MCF 10A (cell line): Measurements from ENCODE around the gene CDC7. TPM values are rescaled to one million over a fixed set of nuclear protein-coding genes. Genes with fewer than 3 reads are reported as not detected.

Experiments used
- BruUV-seq: library from RNA; stranded (reverse); fragments of 400-500 nt; replicated peaks from 2 replicates; lab custom pipeline; 2021; lab: Mats Ljungman, UMichigan
- CTCF ChIA-PET: fragments of 300-600 bp; sonication (Branson Sonifier 250); formaldehyde crosslinking; extraction: SDS; loops from one replicate; lab custom pipeline; 2021; ENCODE audit warnings: antibody characterized with exemption, inconsistent platforms; lab: Yijun Ruan, JAX
- POLR2A ChIA-PET: fragments of 300-600, 350-650 bp; sonication (Branson Sonifier 250); formaldehyde crosslinking; extraction: SDS; loops from one replicate; lab custom pipeline; 2020; ENCODE audit warnings: antibody characterized with exemption, inconsistent platforms; lab: Yijun Ruan, JAX
- DNase-seq: peaks from one replicate; pipeline ENCODE4 v3.0.0-alpha.2; 2018; ENCODE audit not compliant: unreplicated experiment
- H3K27ac Mint-ChIP-seq: one replicate; pipeline ENCODE4 v1.8.0; 2022; ENCODE audit warnings: mild to moderate bottlenecking, low read depth, mixed read lengths; ENCODE audit not compliant: unreplicated experiment
- H3K27me3 Mint-ChIP-seq: one replicate; pipeline ENCODE4 v1.8.0; 2022; ENCODE audit warnings: mixed read lengths; ENCODE audit not compliant: insufficient read depth, unreplicated experiment
- H3K36me3 Mint-ChIP-seq: one replicate; pipeline ENCODE4 v1.8.0; 2022; ENCODE audit warnings: mild to moderate bottlenecking, moderate library complexity, mixed read lengths; ENCODE audit not compliant: insufficient read depth, unreplicated experiment
- H3K4me1 Mint-ChIP-seq: one replicate; pipeline ENCODE4 v1.8.0; 2022; ENCODE audit warnings: mixed read lengths; ENCODE audit not compliant: insufficient read depth, unreplicated experiment
- H3K4me3 Mint-ChIP-seq: one replicate; pipeline ENCODE4 v1.8.0; 2022; ENCODE audit warnings: mild to moderate bottlenecking, moderate library complexity, mixed read lengths; ENCODE audit not compliant: unreplicated experiment
- H3K9me3 Mint-ChIP-seq: one replicate; pipeline ENCODE4 v1.8.0; 2022; ENCODE audit warnings: mixed read lengths; ENCODE audit not compliant: unreplicated experiment
- intact Hi-C: fragments of 100-400 bp; cut with micrococcal nuclease; formaldehyde crosslinking; loops from 2 replicates; pipeline ENCODE4 v1.14.1; 2022
- total RNA-seq: library from RNA; stranded (reverse); gene quantifications from 2 replicates; pipeline ENCODE4 v1.2.3, GENCODE V29; 2022
- TF ChIP-seq, protein P1 (sequence below): fragments of 200-600 bp; IDR thresholded peaks from one replicate; pipeline ENCODE4 v1.8.0; 2022; ENCODE audit warnings: antibody characterized with exemption, mild to moderate bottlenecking; ENCODE audit not compliant: unreplicated experiment

Gene CDC7
- total RNA-seq, 1 experiment from 2014 or later = 8.0 TPM

DNA sequence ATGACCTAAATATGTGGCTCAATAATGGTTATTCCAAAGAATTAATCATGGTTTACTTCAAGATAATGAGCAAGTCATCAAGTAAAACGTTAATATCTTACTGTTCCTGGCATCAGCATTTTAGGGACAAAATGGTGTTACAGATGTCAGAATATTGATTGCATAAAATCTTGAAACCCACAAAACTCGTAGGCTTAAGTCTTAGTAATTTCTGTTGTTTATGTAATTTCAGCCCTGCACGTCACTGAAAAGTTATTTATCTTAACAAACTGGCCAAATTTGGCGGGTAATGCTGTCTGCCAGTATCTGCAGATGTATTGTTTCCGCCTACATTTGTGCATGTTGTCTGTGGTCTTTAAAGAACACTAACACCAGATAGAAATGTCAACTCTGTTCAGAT is 25.8 kb downstream of the CDC7 start:
- Mint-ChIP-seq H3K4me3 (no peak overlapping the region), H3K9me3 (no peaks in the 10 kb centered on the region), H3K27me3 (no peaks in the 10 kb centered on the region), H3K36me3 (no peaks in the 10 kb centered on the region), H3K4me1 (peaks cover 14% of the 10 kb centered on the region), H3K27ac (no peak overlapping the region)
- DNase-seq = no peak
- intact Hi-C loops = no loop called here
- TF ChIP-seq, protein P1, sequence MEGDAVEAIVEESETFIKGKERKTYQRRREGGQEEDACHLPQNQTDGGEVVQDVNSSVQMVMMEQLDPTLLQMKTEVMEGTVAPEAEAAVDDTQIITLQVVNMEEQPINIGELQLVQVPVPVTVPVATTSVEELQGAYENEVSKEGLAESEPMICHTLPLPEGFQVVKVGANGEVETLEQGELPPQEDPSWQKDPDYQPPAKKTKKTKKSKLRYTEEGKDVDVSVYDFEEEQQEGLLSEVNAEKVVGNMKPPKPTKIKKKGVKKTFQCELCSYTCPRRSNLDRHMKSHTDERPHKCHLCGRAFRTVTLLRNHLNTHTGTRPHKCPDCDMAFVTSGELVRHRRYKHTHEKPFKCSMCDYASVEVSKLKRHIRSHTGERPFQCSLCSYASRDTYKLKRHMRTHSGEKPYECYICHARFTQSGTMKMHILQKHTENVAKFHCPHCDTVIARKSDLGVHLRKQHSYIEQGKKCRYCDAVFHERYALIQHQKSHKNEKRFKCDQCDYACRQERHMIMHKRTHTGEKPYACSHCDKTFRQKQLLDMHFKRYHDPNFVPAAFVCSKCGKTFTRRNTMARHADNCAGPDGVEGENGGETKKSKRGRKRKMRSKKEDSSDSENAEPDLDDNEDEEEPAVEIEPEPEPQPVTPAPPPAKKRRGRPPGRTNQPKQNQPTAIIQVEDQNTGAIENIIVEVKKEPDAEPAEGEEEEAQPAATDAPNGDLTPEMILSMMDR = no peak
- ChIA-PET POLR2A (interaction anchor here (0.7 to 1.6 kb wide), 5 partner anchors 11 to 325 kb away, joined by 3 read pairs; partner anchors contain the start of gene CDC7), CTCF (interaction anchor here (0.6 to 1.2 kb wide), 5 partner anchors 12 to 389 kb away, joined by 3 to 4 read pairs (median 3); no protein-coding TSS in a partner anchor)
- BruUV-seq = no TSS peak

DNA sequence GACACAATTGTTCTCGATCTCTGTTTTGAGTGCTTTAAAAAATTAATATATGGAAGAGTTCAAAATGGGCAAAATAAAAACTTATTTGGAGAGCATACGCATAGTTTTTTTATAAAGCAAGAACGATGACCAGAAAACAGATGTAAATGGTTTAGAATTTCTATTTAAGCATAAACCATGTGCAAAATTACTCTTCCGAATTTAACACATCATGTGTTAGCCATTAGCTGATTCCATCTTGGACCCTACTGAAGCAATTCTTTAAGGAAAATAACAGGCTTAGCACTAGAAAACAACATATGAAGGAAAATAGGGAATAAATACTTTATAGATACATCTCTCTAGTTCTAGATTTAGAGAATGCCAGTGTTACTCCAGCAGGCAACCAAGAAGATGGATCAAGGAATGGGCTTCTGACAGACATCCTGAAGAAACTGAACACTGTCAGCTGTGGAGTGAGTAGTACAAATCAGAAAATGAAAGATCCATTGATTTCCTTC is 26.7 kb downstream of the CDC7 start:
- no peak overlapping the region for H3K4me3 Mint-ChIP-seq
- no peaks in the 10 kb centered on the region for H3K9me3 Mint-ChIP-seq
- H3K27ac Mint-ChIP-seq = no peak overlapping the region
- H3K27me3 Mint-ChIP-seq = no peaks in the 10 kb centered on the region
- no peak for DNase-seq
- ChIA-PET CTCF (interaction anchor here (0.6 to 5.6 kb wide), 8 partner anchors 9 to 915 kb away, joined by 3 to 61 read pairs (median 3); no protein-coding TSS in a partner anchor), POLR2A (interaction anchor here (0.7 to 1.6 kb wide), 5 partner anchors 12 to 402 kb away, joined by 3 to 5 read pairs (median 3); partner anchors contain the start of gene TGFBR3)
- H3K4me1 Mint-ChIP-seq = peaks cover 14% of the 10 kb centered on the region
- TF ChIP-seq, protein P1 = no peak
- no peaks in the 10 kb centered on the region for H3K36me3 Mint-ChIP-seq
- intact Hi-C loops = no loop called here
- BruUV-seq = no TSS peak

DNA sequence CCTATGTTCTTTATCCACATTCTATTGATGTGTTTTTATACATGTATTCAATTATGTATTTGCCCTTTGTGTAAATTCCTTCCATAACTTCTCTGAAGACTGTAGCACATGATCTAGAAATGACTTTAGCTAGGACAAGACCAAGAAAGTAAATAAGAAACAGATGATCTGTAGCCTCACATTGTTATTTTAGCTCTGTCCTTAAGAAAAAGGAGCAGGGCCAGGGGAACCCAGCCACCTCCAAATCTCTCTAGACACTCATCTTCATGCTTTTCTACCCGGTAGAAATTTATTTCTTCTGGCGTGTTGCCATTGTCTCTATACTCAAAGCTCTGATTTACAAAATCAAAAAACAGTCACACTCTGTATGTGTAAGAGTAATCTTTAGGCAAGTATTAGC is 27.1 kb downstream of the CDC7 start:
- intact Hi-C loops = no loop called here
- TF ChIP-seq, protein P1 = no peak
- no TSS peak for BruUV-seq
- ChIA-PET CTCF (interaction anchor here (0.6 to 5.6 kb wide), 10 partner anchors 10 to 914 kb away, joined by 3 to 61 read pairs (median 4); no protein-coding TSS in a partner anchor), POLR2A (interaction anchor here (0.5 to 1.6 kb wide), 5 partner anchors 42 to 401 kb away, joined by 3 to 5 read pairs (median 5); partner anchors contain the start of gene TGFBR3)
- DNase-seq = no peak
- Mint-ChIP-seq H3K27me3 (no peaks in the 10 kb centered on the region), H3K4me1 (peaks cover 14% of the 10 kb centered on the region), H3K9me3 (no peaks in the 10 kb centered on the region), H3K4me3 (no peak overlapping the region), H3K27ac (peak overlapping the region; percentile 10), H3K36me3 (no peaks in the 10 kb centered on the region)

DNA sequence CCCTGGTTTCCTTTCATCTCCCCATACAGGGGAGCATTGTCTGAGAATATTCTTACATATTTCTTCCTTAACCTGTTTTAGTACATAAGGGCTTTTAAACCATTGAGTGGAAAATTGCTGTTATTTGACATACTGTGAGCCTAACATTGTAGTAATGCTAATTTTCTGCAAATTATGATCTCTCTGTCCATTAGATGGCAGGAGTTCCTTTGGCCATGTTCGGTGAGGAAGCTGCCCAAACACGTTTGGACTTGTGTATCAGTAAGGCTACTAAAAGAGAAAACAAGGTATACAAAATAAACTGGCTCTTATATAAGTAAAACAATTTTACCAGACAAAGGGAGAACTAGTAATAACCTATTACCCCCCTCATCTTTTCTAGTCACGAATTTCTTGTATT is 29.2 kb downstream of the CDC7 start:
- peak; percentile 67 for DNase-seq
- intact Hi-C loops = loop anchor here (1.0 to 2.0 kb wide), 5 partner anchors 83 to 397 kb away; no protein-coding TSS in a partner anchor
- Mint-ChIP-seq H3K27me3 (no peaks in the 10 kb centered on the region), H3K36me3 (no peaks in the 10 kb centered on the region), H3K27ac (peak overlapping the region; percentile 70), H3K4me3 (no peak overlapping the region), H3K4me1 (peaks cover 14% of the 10 kb centered on the region), H3K9me3 (no peaks in the 10 kb centered on the region)
- TF ChIP-seq, protein P1 = peak; percentile 60
- no TSS peak for BruUV-seq
- ChIA-PET POLR2A (interaction anchor here (0.6 to 3.5 kb wide), 18 partner anchors 15 to 399 kb away, joined by 3 to 18 read pairs (median 4); partner anchors contain the start of gene TGFBR3), CTCF (interaction anchor here (0.6 to 5.6 kb wide), 30 partner anchors 9 to 402 kb away, joined by 3 to 61 read pairs (median 4); partner anchors contain the start of gene TGFBR3)
